GM12875 (cell line): Measurements from ENCODE around the gene SLC25A17.

Source experiments
- H3K4me3 ChIP-seq: one replicate; pipeline ENCODE4 v1.5.1; 2011; ENCODE audit warnings: low read depth, low read length, control low read depth
- CTCF ChIP-seq: IDR thresholded peaks from 2 replicates; pipeline ENCODE4 v1.5.1; 2011; ENCODE audit warnings: low read depth, mild to moderate bottlenecking, control low read depth, inconsistent platforms, low read length, moderate library complexity, borderline replicate concordance; ENCODE audit not compliant: insufficient read depth

The SLC25A17 gene

GRCh38 chr22:40749829-40750228, 69.3 kb downstream of the SLC25A17 start:
- H3K4me3 ChIP-seq: no peak overlapping the region
- TF ChIP-seq CTCF: no peak

GRCh38 chr22:40748388-40749355, 70.5 kb downstream of the SLC25A17 start:
- no peak overlapping the region for H3K4me3 ChIP-seq
- TF ChIP-seq CTCF: no peak

GRCh38 chr22:40747361-40747760, 71.8 kb downstream of the SLC25A17 start:
- TF ChIP-seq CTCF: no peak
- no peak overlapping the region for H3K4me3 ChIP-seq

- TF ChIP-seq CTCF: no peak
- H3K4me3 ChIP-seq: no peak overlapping the region
Observed at GRCh38 chr22:40746428-40747220, 72.5 kb downstream of the SLC25A17 start.

- no peak for TF ChIP-seq CTCF
Observed at GRCh38 chr22:40743768-40744167, 75.4 kb downstream of the SLC25A17 start.

GRCh38 chr22:40741116-40741515, 78.0 kb downstream of the SLC25A17 start:
- H3K4me3 ChIP-seq: no peak overlapping the region
- TF ChIP-seq CTCF: no peak

More at GRCh38 chr22:40743768-40744167, 75.4 kb downstream of the SLC25A17 start:
- H3K4me3 ChIP-seq: no peak overlapping the region
